PC-3 (cell line): ENCODE results near the gene GTPBP1. TPM values are rescaled to one million over a fixed set of nuclear protein-coding genes. Genes with fewer than 3 reads are reported as not detected.

ENCODE experiments used
- ATAC-seq: fragments of 200-7000 bp; cut with Tn5 transposase; 2 replicates; pipeline ENCODE4 v1.9.1; 2020; ENCODE audit warnings: mild to moderate bottlenecking, moderate library complexity
- BruUV-seq: library from RNA; stranded (reverse); fragments of 400-500 nt; replicated peaks from 2 replicates; lab custom pipeline; 2021; lab: Mats Ljungman, UMichigan
- CTCF ChIA-PET: fragments of 300-600 bp; sonication (Branson Sonifier 250); formaldehyde crosslinking; loops from one replicate; lab custom pipeline; 2022; ENCODE audit warnings: antibody characterized with exemption; lab: Charles Lee
- POLR2A ChIA-PET: fragments of 300-600 bp; sonication (Branson Sonifier 250); formaldehyde crosslinking; loops from one replicate; lab custom pipeline; 2022; ENCODE audit warnings: antibody characterized with exemption; ENCODE audit not compliant: unreplicated experiment; lab: Charles Lee
- DNase-seq: peaks from one replicate; pipeline ENCODE4 v3.0.0-alpha.2; 2015
- H2AFZ ChIP-seq: fragments of 300-600 bp; sonication (generic); 2 replicates; pipeline ENCODE4 v1.6.0; 2016; ENCODE audit warnings: antibody characterized with exemption, low read length
- H3F3A ChIP-seq: fragments of 300-600 bp; sonication (generic); one replicate; pipeline ENCODE4 v1.6.0; 2017; ENCODE audit warnings: antibody characterized with exemption, low read length, control low read depth, mild to moderate bottlenecking; ENCODE audit not compliant: unreplicated experiment
- H3K27ac ChIP-seq: fragments of 300-600 bp; sonication (generic); 2 replicates; pipeline ENCODE4 v1.5.1; 2016; ENCODE audit warnings: mild to moderate bottlenecking, low read length
- H3K27me3 ChIP-seq: fragments of 300-600 bp; sonication (generic); 2 replicates; pipeline ENCODE4 v1.6.1; 2016; ENCODE audit warnings: low read length, mixed read lengths
- H3K36me3 ChIP-seq: fragments of 300-600 bp; sonication (generic); 2 replicates; pipeline ENCODE4 v1.6.1; 2016; ENCODE audit warnings: low read depth, mixed run types, low read length, mixed read lengths
- H3K4me1 ChIP-seq: fragments of 300-600 bp; sonication (generic); 2 replicates; pipeline ENCODE4 v1.5.1; 2016; ENCODE audit warnings: low read length; ENCODE audit not compliant: insufficient read depth
- H3K4me2 ChIP-seq: fragments of 300-600 bp; sonication (generic); 2 replicates; pipeline ENCODE4 v1.6.0; 2016; ENCODE audit warnings: low read length
- H3K4me3 ChIP-seq: fragments of 300-600 bp; sonication (generic); 2 replicates; pipeline ENCODE4 v1.5.1; 2016; ENCODE audit warnings: mild to moderate bottlenecking, low read length, mixed read lengths
- H3K79me2 ChIP-seq: fragments of 300-600 bp; sonication (generic); 2 replicates; pipeline ENCODE4 v1.6.1; 2017; ENCODE audit warnings: low read length, mixed read lengths
- H3K9ac ChIP-seq: fragments of 300-600 bp; sonication (generic); 2 replicates; pipeline ENCODE4 v1.6.0; 2016; ENCODE audit warnings: mild to moderate bottlenecking, low read length
- H3K9me2 ChIP-seq: fragments of 300-600 bp; sonication (generic); replicated peaks from 2 replicates; pipeline ENCODE4 v1.6.1; 2016; ENCODE audit warnings: mixed run types, low read length, mixed read lengths
- H3K9me3 ChIP-seq: fragments of 300-600 bp; sonication (generic); 2 replicates; pipeline ENCODE4 v1.6.1; 2016; ENCODE audit warnings: low read length, mixed read lengths
- H4K20me1 ChIP-seq: fragments of 300-600 bp; sonication (generic); 2 replicates; pipeline ENCODE4 v1.6.1; 2016; ENCODE audit warnings: low read length, mixed read lengths
- CTCF ChIP-seq: fragments of 300-600 bp; sonication (generic); conservative IDR thresholded peaks from 2 replicates; pipeline ENCODE4 v1.5.1; 2017; ENCODE audit warnings: antibody characterized with exemption, low read depth, mild to moderate bottlenecking, low read length
- EZH2 ChIP-seq: fragments of 300-600 bp; sonication (generic); IDR thresholded peaks from one replicate; pipeline ENCODE4 v1.6.1; 2017; ENCODE audit warnings: antibody characterized with exemption, mild to moderate bottlenecking, low read length; ENCODE audit not compliant: unreplicated experiment
- EZH2phosphoT487 ChIP-seq: fragments of 300-600 bp; sonication (generic); IDR thresholded peaks from 2 replicates; pipeline ENCODE4 v1.6.1; 2018; ENCODE audit warnings: mild to moderate bottlenecking, antibody characterized with exemption, low read length, borderline replicate concordance
- intact Hi-C: fragments of 100-400 bp; cut with micrococcal nuclease; formaldehyde crosslinking; loops from 2 replicates; pipeline ENCODE4 v1.9.0; 2023
- total RNA-seq: library from RNA; depleted of rRNA; stranded (reverse); fragments of >200 nt; gene quantifications from 2 replicates; pipeline ENCODE4 v1.2.3, GENCODE V29; 2014

GTPBP1 gene
- total RNA-seq, 1 experiment from 2014 or later, result 28.2 TPM

GRCh38 chr22:38732251-38732815 is 26.6 kb downstream of the GTPBP1 start:
- Histone ChIP-seq H3K36me3 (peaks cover 9% of the 10 kb centered on the region), H3K27me3 (no peaks in the 10 kb centered on the region), H3F3A (no peaks in the 10 kb centered on the region), H2AFZ (no peak overlapping the region), H3K79me2 (no peaks in the 10 kb centered on the region), H3K4me3 (no peak overlapping the region), H3K27ac (no peak overlapping the region), H4K20me1 (no peaks in the 10 kb centered on the region), H3K4me1 (no peaks in the 10 kb centered on the region), H3K9me3 (no peaks in the 10 kb centered on the region), H3K9ac (no peak overlapping the region), H3K9me2 (no peaks in the 10 kb centered on the region), H3K4me2 (no peak overlapping the region)
- BruUV-seq, result no TSS peak
- intact Hi-C loops, result no loop called here
- no peak for DNase-seq
- TF ChIP-seq EZH2phosphoT487, result no peak
- no peak for TF ChIP-seq EZH2
- no peak for TF ChIP-seq CTCF
- POLR2A ChIA-PET, result no interaction called here
- ATAC-seq, result no peak
- CTCF ChIA-PET, result interaction anchor here (0.5 kb wide), 1 partner anchor 403 kb away, joined by 5 read pairs; no protein-coding TSS in a partner anchor

- Histone ChIP-seq H3K9me2 (no peaks in the 10 kb centered on the region), H3K36me3 (peaks cover 11% of the 10 kb centered on the region), H3K79me2 (no peaks in the 10 kb centered on the region), H3K9ac (no peak overlapping the region), H2AFZ (no peak overlapping the region), H3K27me3 (no peaks in the 10 kb centered on the region), H3K4me1 (peaks cover 6% of the 10 kb centered on the region; the same call in 1 of the 2 replicates), H3K9me3 (no peaks in the 10 kb centered on the region), H4K20me1 (no peaks in the 10 kb centered on the region), H3K4me3 (no peak overlapping the region), H3K4me2 (no peak overlapping the region), H3F3A (no peaks in the 10 kb centered on the region), H3K27ac (no peak overlapping the region)
- DNase-seq, result peak; percentile 29
- peak; percentile 43 for ATAC-seq
- POLR2A ChIA-PET, result no interaction called here
- CTCF ChIA-PET, result interaction anchor here (0.6 kb wide), 1 partner anchor 842 kb away, joined by 3 read pairs; no protein-coding TSS in a partner anchor
- peak; percentile 77 for TF ChIP-seq CTCF
- TF ChIP-seq EZH2, result no peak
- TF ChIP-seq EZH2phosphoT487, result no peak
- intact Hi-C loops, result no loop called here
- no TSS peak for BruUV-seq
Observed at GRCh38 chr22:38733329-38733723, 27.6 kb downstream of the GTPBP1 start.

GRCh38 chr22:38733724-38734381 is 28.1 kb downstream of the GTPBP1 start:
- Histone ChIP-seq H3K27me3 (no peaks in the 10 kb centered on the region), H3F3A (no peaks in the 10 kb centered on the region), H3K9me3 (no peaks in the 10 kb centered on the region), H3K4me2 (no peak overlapping the region), H3K4me1 (peaks cover 6% of the 10 kb centered on the region; the same call in 1 of the 2 replicates), H3K27ac (no peak overlapping the region), H3K9me2 (no peaks in the 10 kb centered on the region), H2AFZ (no peak overlapping the region), H3K4me3 (no peak overlapping the region), H3K9ac (no peak overlapping the region), H4K20me1 (no peaks in the 10 kb centered on the region), H3K79me2 (no peaks in the 10 kb centered on the region), H3K36me3 (peaks cover 11% of the 10 kb centered on the region)
- no peak for TF ChIP-seq EZH2
- TF ChIP-seq CTCF, result no peak
- TF ChIP-seq EZH2phosphoT487, result no peak
- intact Hi-C loops, result no loop called here
- CTCF ChIA-PET, result interaction anchor here (0.6 kb wide), 1 partner anchor 843 kb away, joined by 3 read pairs; no protein-coding TSS in a partner anchor
- DNase-seq (no peak), ATAC-seq (no peak)
- POLR2A ChIA-PET, result no interaction called here
- BruUV-seq, result no TSS peak
